ENCODE results near the gene GALNT11. TPM values are rescaled to one million over a fixed set of nuclear protein-coding genes. Genes with fewer than 3 reads are reported as not detected.
A peak's percentile ranks its signal among the peaks of the same experiment; 100 is the strongest.

GALNT11 gene
- total and polyA plus RNA-seq, 2 experiments from 2014 or later: 41.6 to 49.4 TPM

GRCh38 chr7:152152267-152152666 lies 126.8 kb downstream of the GALNT11 start:
- TF ChIP-seq CTCF (IDR thresholded peaks at IDR 0.05; ENCODE audit: low read depth, low read length): no peak
- Histone ChIP-seq H3K36me3 (peaks cover 71% of the 10 kb centered on the region), H3K27ac (no peak overlapping the region), H3K27me3 (no peaks in the 10 kb centered on the region), H3K9me3 (ENCODE audit: low read depth) (no peaks in the 10 kb centered on the region), H3K4me1 (ENCODE audit: low read depth) (no peaks in the 10 kb centered on the region), H3K4me3 (no peak overlapping the region)
- DNase-seq (ENCODE audit: low read depth in 1 of 2, low spot score in 1 of 2): no peak

GRCh38 chr7:152158801-152159587 lies 133.5 kb downstream of the GALNT11 start:
- peaks cover 60% of the 10 kb centered on the region for H3K36me3 ChIP-seq
- H3K27me3 ChIP-seq: no peaks in the 10 kb centered on the region
- no peaks in the 10 kb centered on the region for H3K4me1 ChIP-seq (ENCODE audit: low read depth)
- TF ChIP-seq CTCF (IDR thresholded peaks at IDR 0.05; ENCODE audit: low read depth, low read length): no peak
- H3K9me3 ChIP-seq (ENCODE audit: low read depth): no peaks in the 10 kb centered on the region
- peak in 1 of 2 donors; percentile 14 for DNase-seq (ENCODE audit: low read depth in 1 of 2, low spot score in 1 of 2)
- H3K27ac ChIP-seq: peak overlapping the region; percentile 52
- no peak overlapping the region for H3K4me3 ChIP-seq

GRCh38 chr7:152161171-152161570 lies 135.7 kb downstream of the GALNT11 start:
- H3K27ac ChIP-seq: no peak overlapping the region
- H3K4me3 ChIP-seq: no peak overlapping the region
- no peaks in the 10 kb centered on the region for H3K27me3 ChIP-seq
- H3K4me1 ChIP-seq (ENCODE audit: low read depth): no peaks in the 10 kb centered on the region
- no peak for TF ChIP-seq CTCF (IDR thresholded peaks at IDR 0.05; ENCODE audit: low read depth, low read length)
- H3K36me3 ChIP-seq: peaks cover 55% of the 10 kb centered on the region
- no peak for DNase-seq (ENCODE audit: low read depth in 1 of 2, low spot score in 1 of 2)
- H3K9me3 ChIP-seq (ENCODE audit: low read depth): no peaks in the 10 kb centered on the region

- Histone ChIP-seq H3K4me3 (no peak overlapping the region), H3K27me3 (no peaks in the 10 kb centered on the region), H3K27ac (no peak overlapping the region), H3K9me3 (ENCODE audit: low read depth) (no peaks in the 10 kb centered on the region), H3K36me3 (peaks cover 61% of the 10 kb centered on the region), H3K4me1 (ENCODE audit: low read depth) (no peaks in the 10 kb centered on the region)
- TF ChIP-seq CTCF (IDR thresholded peaks at IDR 0.05; ENCODE audit: low read depth, low read length): no peak
- DNase-seq (ENCODE audit: low read depth in 1 of 2, low spot score in 1 of 2): peak in 1 of 2 donors; percentile 7
Observed at GRCh38 chr7:152162287-152162686, 136.8 kb downstream of the GALNT11 start.

Other genes with a start within 250 kb of the GALNT11 start
- 33.8 and 43.4 TPM in 2 replicates for gene PRKAG2, start 148.6 kb upstream of the GALNT11 start, total RNA-seq
- 85.3 and 114 TPM in 2 replicates for gene PRKAG2, start 148.6 kb upstream of the GALNT11 start, polyA plus RNA-seq
- not detected in 2 replicates for gene GALNTL5, start 69.2 kb upstream of the GALNT11 start, total RNA-seq
- gene GALNTL5, start 69.2 kb upstream of the GALNT11 start, polyA plus RNA-seq: not detected in 2 replicates